Body of pancreas (tissue), 4 donors: ENCODE measurements around the gene COL13A1.

Experiments used
- CTCF ChIP-seq, 7 experiments: fragments of 450-650 bp in 4 of 7; fragments of 200-600 bp in 3 of 7; sonication (generic) in 3 of 7; IDR thresholded peaks; one replicate each; pipeline ENCODE4 v1.5.1; 2016 to 2019; ENCODE audit warnings: antibody characterized with exemption in 7 of 7
- POLR2A ChIP-seq, 3 donors: fragments of 450-650 bp; IDR thresholded peaks; one replicate each; pipeline ENCODE4 v1.6.1; 2016; ENCODE audit warnings: antibody characterized with exemption in 3 of 3, mild to moderate bottlenecking in 2 of 3

- no peak for TF ChIP-seq CTCF (IDR thresholded peaks at IDR 0.05)
- TF ChIP-seq POLR2A (IDR thresholded peaks at IDR 0.05) = no peak
Observed at GRCh38 chr10:69925111-69925510, 123.4 kb downstream of the COL13A1 start.
